Hematopoietic multipotent progenitor cell treated with erythropoietin and hydrocortisone succinate and interleukin-3 and kit ligand, for 15 days (in vitro differentiated cells): ENCODE data around the gene NTRK2.

ENCODE experiments used
- DNase-seq: peaks from one replicate; pipeline ENCODE4 v3.0.0-alpha.2; 2015; ENCODE audit warnings: low spot score

Gene NTRK2

GRCh38 chr9:84851935-84852585 lies 182.5 kb downstream of the NTRK2 start:
- DNase-seq, result no peak

- no peak for DNase-seq
These were observed 183.2 kb downstream of the NTRK2 start for GRCh38 chr9:84852617-84853301.

- DNase-seq, result no peak
These were observed 186.7 kb downstream of the NTRK2 start for GRCh38 chr9:84856181-84856632.

GRCh38 chr9:84857211-84857610 lies 187.7 kb downstream of the NTRK2 start:
- no peak for DNase-seq

- no peak for DNase-seq
These were observed 188.8 kb downstream of the NTRK2 start for GRCh38 chr9:84858364-84858763.

GRCh38 chr9:84860249-84861115 lies 191.0 kb downstream of the NTRK2 start:
- DNase-seq, result no peak

- DNase-seq, result no peak
These were observed 191.9 kb downstream of the NTRK2 start for GRCh38 chr9:84861455-84861854.

- DNase-seq, result no peak
These were observed 192.8 kb downstream of the NTRK2 start for GRCh38 chr9:84862308-84862707.

GRCh38 chr9:84862810-84863287 lies 193.3 kb downstream of the NTRK2 start:
- no peak for DNase-seq

- DNase-seq, result no peak
These were observed 193.8 kb downstream of the NTRK2 start for GRCh38 chr9:84863372-84863771.

GRCh38 chr9:84866396-84867175 lies 197.1 kb downstream of the NTRK2 start:
- DNase-seq, result no peak

- no peak for DNase-seq
These were observed 197.7 kb downstream of the NTRK2 start for GRCh38 chr9:84867186-84867585.

- no peak for DNase-seq
These were observed 199.6 kb downstream of the NTRK2 start for GRCh38 chr9:84869091-84869490.

GRCh38 chr9:84871983-84872382 lies 202.5 kb downstream of the NTRK2 start:
- no peak for DNase-seq

- no peak for DNase-seq
These were observed 204.5 kb downstream of the NTRK2 start for GRCh38 chr9:84874022-84874421.

- DNase-seq, result no peak
These were observed 205.1 kb downstream of the NTRK2 start for GRCh38 chr9:84874596-84874995.

- no peak for DNase-seq
These were observed 205.7 kb downstream of the NTRK2 start for GRCh38 chr9:84875193-84875592.

GRCh38 chr9:84879631-84880030 lies 210.1 kb downstream of the NTRK2 start:
- no peak for DNase-seq

- DNase-seq, result no peak
These were observed 211.3 kb downstream of the NTRK2 start for GRCh38 chr9:84880835-84881234.

- no peak for DNase-seq
These were observed 217.3 kb downstream of the NTRK2 start for GRCh38 chr9:84886866-84887265.

GRCh38 chr9:84891924-84892323 lies 222.4 kb downstream of the NTRK2 start:
- DNase-seq, result no peak
